ENCODE data around the gene TAP1. TPM values are rescaled to one million over a fixed set of nuclear protein-coding genes. Genes with fewer than 3 reads are reported as not detected.

Gene TAP1
- total RNA-seq, 1 experiment from 2014 or later = 13.6 TPM

- TF ChIP-seq MXD4 (CRISPR knock-in tag; IDR thresholded peaks at IDR 0.05; ENCODE audit: borderline replicate concordance) (no peak), HMGXB4 (CRISPR knock-in tag; IDR thresholded peaks at IDR 0.05) (peak; percentile 92), ETV6 (CRISPR knock-in tag; IDR thresholded peaks at IDR 0.05) (peak; percentile 61), ARID4B (CRISPR knock-in tag; IDR thresholded peaks at IDR 0.05; ENCODE audit: borderline replicate concordance) (peak; percentile 35; the same call in 1 of the 2 replicates), ZBTB43 (CRISPR knock-in tag; IDR thresholded peaks at IDR 0.05) (0 out of 2 replicates have a peak, but pooled peaks have one; percentile 35), ATF3 (CRISPR knock-in tag; conservative IDR thresholded peaks at IDR 0.05) (no peak), CREM (CRISPR knock-in tag; IDR thresholded peaks at IDR 0.05) (peak; percentile 55; the same call in 1 of the 2 replicates), JAZF1 (CRISPR knock-in tag; IDR thresholded peaks at IDR 0.05) (no peak), MAX (CRISPR knock-in tag; IDR thresholded peaks at IDR 0.05) (peak; percentile 41; the same call in 1 of the 2 replicates), SP1 (CRISPR knock-in tag; conservative IDR thresholded peaks at IDR 0.05) (peak; percentile 88)
Observed at GRCh38 chr6:32853541-32854375, at the start of gene TAP1, which contains the start of gene PSMB9 (continued).

- Mint-ChIP-seq H3K27ac (peak overlapping the region; percentile 80), H3K27me3 (ENCODE audit: low read depth) (peaks cover 3% of the 10 kb centered on the region; the same call in 1 of the 2 replicates), H3K4me1 (peaks cover 13% of the 10 kb centered on the region), H3K36me3 (no peaks in the 10 kb centered on the region), H3K4me3 (peak overlapping the region; percentile 98), H3K9me3 (no peaks in the 10 kb centered on the region)
- DNase-seq (ENCODE audit: low spot score) (no peak), ATAC-seq (no peak)
- CTCF ChIA-PET = interaction anchor here (0.5 to 5.0 kb wide), 13 partner anchors 13 to 1349 kb away, joined by 3 to 46 read pairs (median 7); partner anchors contain the start of genes BRD2, HLA-DMA, HLA-DMB and TAP2
- POLR2A ChIA-PET = interaction anchor here (1.0 to 2.4 kb wide), 7 partner anchors 41 to 98 kb away, joined by 3 to 33 read pairs (median 8); partner anchors contain the start of genes HLA-DMA, PSMB9 and TAP1
- TF ChIP-seq ZNF121 (CRISPR knock-in tag; IDR thresholded peaks at IDR 0.05) = no peak
- 0 out of 2 replicates have a peak, but pooled peaks have one; percentile 4 for TF ChIP-seq ZBTB21 (CRISPR knock-in tag; IDR thresholded peaks at IDR 0.05; ENCODE audit: borderline replicate concordance)
Observed at GRCh38 chr6:32895006-32895345, 41.5 kb upstream of the TAP1 start.
